GM21515 (cell line): Measurements from ENCODE around the gene SSC5D.
A peak's percentile ranks its signal among the peaks of the same experiment; 100 is the strongest.

ENCODE experiments used
- ATAC-seq: cut with Tn5 transposase; IDR thresholded peaks from one replicate; pipeline ENCODE4 v1.9.1; 2021; ENCODE audit not compliant: unreplicated experiment

Gene SSC5D

DNA sequence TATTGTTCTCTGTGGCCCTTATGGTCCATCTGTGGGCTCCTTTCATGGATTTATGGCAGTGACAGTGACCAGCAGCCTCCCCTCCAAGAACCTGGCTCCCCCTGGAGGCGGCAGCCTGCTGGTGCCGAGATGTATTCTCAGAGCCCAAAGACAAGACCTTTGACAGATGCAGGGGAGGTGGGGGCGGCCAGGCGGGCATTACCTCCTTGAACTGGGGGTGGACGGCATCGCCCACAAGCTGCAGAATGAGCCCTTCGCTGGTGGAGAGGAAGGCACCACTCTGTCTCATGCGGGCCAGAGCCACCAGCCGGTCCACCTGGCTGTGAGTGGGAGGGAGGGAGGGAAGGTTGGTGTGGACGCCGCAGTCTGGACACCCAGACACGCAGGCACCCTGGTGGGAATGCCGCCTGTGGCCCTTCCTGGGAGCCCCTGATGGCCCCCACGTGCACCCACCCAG lies 33.4 kb upstream of the SSC5D start:
- ATAC-seq: no peak

DNA sequence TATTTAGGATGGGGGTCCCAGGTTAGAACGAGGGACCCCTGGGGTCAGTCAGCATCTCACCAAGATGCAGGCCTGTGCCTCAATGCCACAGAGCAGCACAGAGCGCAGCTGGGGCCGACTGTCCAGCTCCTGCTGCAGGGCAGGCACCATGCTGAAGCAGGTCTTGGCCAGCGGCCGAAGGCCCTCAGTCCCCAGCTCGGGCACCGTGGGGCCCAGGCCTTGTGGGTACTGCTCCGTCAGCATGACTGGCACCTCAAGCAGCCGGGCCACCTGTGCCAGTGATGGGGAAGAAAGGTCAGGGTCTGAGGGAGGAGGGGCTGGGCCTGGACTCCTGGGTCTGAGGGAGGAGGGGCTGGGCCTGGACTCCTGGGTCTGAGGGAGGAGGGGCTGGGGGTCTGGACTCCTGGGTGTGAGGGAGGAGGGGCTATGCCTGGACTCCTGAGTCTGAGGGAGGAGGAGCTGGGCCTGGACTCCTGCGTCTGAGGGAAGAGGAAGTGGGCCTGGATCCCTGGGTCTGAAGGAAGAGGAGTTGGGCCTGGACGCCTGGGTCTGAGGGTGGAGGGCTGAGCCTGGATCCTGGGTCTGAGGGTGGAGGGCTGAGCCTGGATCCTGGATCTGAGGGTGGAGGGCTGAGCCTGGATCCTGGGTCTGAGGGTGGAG lies 32.5 kb upstream of the SSC5D start:
- no peak for ATAC-seq

DNA sequence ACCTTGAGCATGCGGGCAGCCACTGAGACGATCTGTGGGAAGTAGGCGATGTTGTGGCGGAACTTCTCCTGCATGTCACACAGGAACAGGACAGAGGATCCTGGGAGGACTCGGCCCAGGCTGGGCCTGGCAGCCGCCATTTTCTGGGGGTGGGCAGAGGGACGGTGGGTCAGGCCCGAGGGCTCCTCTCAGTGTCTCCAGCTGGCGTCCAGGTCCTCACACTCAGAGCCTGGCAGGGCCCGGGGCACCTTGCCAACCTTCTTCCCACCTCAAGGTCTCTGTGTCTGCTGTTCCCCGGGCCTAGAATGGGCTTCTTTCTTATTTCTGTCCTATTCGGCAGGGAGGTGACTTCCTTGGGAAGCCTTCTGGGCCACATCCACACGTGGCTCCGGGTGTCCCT lies 31.9 kb upstream of the SSC5D start:
- ATAC-seq: no peak

DNA sequence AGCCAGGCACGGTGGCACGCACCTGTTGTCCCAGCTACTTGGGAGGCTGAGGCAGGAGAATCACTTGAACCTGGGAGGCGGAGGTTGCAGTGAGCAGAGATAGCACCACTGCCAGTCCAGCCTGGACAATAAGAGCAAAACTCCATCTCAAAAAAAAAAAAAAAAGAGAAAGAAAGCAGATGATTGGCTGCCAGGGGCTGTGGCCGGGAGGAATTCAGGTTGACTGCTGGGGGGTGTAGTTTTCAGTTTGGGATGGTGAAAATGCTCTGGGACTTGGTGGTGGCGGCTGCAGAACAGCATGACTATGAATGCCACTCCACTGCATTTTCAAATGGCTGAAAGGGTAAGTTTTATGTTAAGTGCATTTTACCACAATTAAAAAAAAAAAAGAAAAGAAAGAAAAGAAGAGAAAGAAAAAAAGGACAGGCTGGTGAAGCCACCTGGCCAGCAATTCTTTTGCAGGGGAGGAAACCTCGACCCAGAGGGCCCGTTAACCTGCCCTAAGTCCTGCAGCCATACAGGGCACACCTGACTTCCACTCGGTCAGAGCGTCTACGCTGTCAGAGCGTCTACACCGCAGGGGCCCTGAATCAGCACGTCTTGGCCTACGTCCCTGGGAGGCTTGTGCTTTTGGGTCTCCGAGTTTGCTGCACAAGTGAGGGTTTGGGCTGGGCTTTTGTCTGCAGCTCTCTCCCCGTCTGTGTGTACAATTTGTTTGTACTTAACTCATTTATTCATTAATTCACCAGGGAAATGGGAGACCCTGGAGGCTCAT lies 30.4 kb upstream of the SSC5D start:
- no peak for ATAC-seq

DNA sequence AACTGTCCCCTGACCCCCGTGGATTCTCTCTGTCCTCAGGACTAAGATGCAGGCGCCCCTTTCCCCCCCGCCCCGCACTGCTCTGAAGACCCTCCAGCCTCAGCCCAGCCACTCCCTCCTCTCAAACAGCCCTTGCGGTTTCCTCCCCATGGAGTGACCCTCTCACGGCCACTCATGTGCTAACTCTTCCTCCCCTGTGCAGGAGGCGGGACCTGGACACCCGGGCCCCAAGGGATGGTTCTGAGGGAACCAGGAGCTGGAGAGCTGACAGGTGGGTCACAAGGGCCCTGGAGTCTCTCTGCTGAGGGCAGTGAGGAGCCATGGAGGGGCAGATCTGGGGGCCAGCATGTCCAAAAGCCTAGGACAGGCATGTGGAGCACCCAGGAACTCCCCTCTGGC lies 28.7 kb upstream of the SSC5D start:
- no peak for ATAC-seq

DNA sequence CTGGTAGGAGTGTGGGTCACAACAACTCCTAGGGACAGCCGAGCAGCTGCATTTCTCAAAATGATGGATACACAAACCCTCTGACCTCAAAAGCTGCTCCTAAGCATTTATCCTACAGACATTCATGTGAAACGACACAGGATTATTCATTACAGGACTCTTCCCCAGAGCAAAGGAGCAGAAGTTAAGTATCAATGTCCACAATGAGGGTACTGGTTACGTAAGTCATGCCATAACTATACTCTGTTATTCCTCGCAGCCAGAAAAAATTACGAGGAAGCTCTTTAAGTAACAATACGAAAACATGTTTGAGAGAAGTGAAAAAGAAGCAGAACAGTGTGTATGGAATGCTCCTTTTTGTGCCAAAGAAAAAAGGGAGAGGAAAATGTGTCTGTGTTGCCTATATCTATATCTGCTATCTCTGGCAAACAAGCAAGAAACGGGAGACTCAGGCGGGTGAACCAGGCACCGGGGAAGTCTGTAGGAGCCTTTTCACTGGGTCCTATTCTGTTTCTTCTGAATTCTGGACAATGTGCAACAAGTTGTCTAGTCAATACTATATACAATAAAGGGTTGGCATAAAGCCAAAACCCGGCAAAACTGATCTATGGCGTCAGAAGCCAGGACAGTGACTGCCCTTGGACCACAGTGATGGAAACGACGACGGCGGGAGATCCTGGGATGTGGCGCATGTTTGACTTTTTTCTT lies 28.1 kb upstream of the SSC5D start:
- no peak for ATAC-seq

DNA sequence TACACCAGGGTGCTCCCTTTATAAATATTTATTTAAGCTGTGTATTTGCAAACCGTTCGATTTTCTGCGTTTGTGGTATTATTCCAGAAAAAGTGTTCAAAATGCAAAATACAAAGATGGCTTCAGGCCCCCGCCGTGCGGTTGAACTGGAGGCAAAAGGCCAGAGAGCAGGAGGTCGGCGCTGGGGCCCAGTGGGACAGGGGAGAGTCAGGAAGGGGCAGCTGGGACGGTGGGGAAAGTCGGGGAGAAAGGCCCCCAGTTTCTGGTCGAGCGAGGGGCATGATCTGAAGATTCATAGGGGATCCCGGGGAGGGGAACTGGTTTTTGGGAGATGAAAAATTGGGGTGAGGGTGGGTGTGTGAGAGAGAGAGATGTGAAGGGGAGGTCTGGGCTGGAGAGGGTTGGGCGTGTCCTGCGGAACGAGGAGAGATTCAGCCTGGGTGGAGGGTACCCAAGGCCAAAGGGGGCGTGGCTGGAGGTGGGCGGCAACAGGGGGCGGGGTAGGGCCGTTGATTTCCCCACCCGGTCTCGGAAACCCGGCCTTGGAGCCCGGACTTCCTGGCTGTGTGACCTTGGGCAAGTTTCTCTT lies 27.5 kb upstream of the SSC5D start:
- ATAC-seq: no peak

DNA sequence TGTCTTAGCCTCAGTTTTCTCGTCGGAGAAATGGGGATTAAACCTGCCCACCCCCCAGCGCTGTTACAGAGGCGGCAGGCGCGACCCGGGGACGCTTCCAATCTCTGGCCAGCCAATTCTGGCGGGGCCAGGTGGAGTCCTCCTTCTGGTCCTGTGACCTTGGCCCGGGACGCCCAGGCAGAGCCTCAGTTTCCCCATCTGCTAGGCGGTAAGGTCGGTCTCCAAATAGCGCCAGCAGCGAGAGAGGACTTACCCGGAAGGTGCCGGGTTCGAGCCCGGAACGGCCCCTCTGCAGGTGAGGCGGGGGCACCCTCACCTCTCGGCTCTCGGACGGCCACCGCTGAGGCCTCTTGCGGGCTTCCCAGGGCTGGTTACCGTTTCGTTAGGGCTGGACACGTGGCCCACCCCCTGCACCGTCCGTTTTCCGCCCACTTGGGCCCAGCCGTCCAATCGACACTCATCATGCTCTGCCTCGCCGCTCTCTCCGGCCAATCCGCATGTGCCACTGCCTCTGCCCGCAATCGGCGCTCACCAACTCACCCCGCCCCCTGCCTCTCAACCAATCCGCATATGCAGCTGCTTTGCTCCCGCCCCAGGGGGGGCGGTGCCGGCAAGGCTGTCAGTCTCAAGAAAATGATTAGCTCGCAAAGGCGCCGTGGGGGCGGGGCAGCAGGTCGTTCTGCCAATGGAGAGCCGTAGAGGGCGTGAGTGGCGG lies 26.8 kb upstream of the SSC5D start, which contains the start of gene ISOC2:
Gene ISOC2, minus strand, starts transcription at position 384 of the 715 bp plus-strand sequence. CDS start 5,156 bp downstream, outside the sequence.
- ATAC-seq: peak; percentile 89

DNA sequence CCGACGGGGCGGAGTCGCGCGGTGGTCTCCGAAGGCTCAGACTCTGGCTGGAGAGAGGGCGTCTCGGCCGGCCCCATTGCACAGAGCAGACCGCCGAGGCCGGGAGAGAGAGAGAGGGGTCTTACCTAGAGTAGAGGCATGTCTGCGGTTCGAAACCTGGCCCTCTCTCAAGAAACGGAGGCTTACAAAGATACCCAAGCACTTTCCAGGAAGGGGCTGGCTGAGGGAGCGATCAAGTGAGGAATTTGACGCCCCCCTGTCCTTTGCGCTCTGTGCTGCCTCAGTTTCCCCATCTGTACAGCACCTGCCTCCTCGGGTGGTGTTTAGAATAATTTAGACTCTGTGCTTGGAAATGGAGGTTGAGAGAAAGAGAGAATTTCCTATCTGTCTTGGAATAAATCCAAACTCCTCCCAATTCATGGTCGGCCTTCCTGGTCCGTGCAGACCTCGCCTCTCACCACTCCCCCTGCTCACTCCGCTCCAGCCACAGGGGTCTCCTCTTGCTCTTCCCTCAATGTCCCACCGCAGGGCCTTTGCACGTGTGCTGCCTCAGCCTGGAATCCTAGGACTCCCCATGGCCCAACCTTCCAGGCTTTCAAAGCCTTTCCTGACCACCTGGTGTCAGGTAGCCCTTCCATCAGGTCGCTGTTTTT lies 26.1 kb upstream of the SSC5D start:
- ATAC-seq: no peak

DNA sequence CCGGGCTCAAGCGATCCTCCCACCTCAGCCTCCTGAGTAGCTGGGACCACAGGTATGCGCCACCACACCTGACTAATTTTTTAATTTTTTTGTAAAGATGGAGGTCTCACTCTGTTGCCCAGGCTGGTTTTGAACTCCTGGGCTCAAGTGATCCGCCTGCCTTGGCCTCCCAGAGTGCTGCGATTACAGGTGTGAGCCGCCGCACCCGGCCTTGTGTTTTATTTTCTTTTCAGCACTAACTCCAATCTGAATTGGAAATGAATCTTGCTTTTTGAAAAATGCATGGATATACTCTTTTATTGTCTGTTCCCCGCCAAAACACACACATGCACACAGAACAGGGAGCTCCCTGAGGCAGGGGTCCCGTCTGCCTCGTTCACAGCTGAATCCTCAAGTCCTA lies 25.5 kb upstream of the SSC5D start:
- no peak for ATAC-seq

DNA sequence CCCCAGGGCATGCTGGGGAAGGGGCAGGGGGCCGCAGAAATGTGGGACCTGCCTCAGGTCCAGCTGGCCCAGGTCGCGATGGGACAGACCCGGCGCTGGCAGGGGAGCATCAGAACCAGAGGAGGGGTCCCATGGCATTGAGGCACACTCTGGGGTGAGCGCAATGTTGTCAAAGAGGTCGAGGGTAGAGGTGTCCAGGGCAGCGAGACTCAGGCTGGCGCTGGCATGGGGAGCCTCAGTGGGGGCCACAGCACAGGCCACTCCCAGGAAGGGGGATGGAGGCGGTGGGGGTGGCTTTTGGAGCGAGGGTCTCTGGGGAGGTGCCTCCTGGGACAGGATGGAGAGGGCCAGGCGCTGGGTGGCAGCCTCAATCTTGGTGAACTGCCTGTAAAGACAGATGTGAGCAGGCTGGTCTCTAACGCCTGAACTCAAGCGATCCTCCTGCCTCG lies 24.6 kb upstream of the SSC5D start:
- no peak for ATAC-seq

DNA sequence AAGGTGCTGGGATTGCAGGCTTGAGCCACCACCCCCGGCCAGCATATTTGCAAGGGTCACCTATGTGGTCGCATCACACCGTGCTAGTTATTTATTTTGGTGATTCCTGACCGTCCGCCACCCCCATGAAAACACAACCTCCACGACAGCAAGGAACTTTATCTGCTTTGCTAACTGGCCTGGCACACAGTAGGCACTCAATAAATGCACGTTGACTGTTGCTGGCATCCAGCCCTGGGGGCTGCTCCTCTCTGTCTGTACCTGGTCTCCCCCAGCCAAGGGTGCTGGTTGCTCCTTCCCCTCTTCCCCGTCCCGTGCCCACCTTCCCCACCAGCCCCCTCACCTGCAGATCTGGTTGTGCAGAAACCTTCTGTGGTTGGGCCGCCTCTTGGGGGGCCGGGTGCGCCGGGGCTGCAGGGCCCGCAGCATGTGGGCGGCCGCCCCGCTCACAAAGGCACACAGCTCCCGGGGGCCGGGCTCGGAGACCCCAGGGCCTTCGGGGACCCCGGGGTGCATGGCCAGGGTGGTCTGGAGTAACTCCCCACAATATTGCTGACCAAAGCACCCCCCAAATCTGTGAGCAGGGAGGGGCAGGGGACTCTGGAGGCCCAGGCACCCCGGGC lies 24.1 kb upstream of the SSC5D start:
- no peak for ATAC-seq

DNA sequence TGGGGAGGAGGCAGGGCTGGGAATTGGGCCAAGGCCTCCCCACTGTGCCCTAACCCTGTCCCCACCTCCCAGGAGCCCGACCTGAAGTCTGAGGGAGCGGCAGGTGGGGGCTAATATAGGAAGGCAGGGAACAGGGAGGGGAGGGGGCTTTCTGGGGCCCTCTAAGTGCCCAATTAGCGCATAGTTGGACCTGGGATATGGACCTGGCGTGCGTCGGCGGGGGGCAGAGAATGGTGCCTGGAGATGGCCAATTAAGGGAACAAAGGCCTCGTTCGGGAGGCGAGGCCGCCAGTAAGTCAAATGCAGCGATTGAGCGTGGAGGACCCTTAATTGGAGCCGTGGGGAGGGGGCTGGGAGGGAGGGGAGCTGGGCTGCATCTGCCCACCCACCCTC lies 23.6 kb upstream of the SSC5D start, which contains the start of gene C19orf85:
Gene C19orf85, minus strand, starts transcription at position 90 of the 393 bp plus-strand sequence. CDS start 197 bp downstream, outside the sequence.
- no peak for ATAC-seq

DNA sequence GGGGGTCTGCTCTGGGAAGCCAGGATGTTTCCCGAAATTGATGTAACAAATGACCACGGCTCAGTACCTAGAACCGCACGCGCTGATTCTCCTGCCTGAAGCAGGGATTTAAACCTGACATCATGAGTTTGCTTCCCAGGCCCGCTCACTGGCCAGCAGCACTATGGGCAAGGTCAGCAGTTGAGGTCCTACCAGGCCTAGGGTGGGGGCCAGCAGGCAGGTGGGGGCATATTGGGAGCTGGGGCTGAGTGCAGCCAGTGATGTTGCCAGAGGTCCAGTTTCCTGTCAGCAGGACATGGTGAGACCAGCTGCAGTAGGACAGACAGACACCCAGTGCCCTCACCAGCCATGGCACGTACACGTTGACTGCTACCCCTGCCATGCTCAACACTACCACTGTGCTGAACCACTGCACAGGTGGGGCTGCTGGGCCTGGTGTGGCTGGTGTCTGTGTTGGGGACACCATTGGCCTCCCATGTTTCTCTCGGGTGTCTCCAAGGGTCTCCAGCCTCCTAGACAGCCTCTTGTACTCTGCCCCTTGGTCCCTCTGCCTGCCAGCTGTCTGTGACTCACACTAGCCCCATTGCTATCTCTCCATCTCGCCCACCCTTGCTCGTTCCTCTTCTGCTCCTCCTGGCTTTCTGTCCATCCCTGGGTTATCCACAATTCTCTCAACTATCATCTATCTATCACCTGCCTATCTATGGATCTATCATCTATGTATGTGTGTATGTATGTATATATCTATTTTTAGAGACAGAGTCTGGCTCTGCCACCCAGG lies 22.6 kb upstream of the SSC5D start:
- ATAC-seq: no peak

DNA sequence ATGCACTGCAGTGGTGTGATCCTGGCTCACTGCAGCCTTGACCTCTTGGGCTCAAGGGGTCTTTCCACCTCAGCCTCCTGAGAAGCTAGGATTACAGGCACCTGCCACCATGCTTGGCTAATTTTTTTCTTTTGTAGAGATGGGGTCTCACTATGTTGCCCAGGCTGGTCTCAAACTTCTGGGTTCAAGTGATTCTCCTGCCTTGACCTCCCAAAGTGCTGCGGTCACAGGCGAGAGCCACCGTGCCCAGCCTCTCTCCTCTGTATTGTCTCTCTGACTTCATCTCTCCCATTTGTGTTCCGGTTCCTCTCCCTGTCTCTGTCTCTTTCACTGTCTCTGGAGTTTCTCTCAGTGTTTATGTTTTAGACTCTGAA lies 22.0 kb upstream of the SSC5D start:
- no peak for ATAC-seq

DNA sequence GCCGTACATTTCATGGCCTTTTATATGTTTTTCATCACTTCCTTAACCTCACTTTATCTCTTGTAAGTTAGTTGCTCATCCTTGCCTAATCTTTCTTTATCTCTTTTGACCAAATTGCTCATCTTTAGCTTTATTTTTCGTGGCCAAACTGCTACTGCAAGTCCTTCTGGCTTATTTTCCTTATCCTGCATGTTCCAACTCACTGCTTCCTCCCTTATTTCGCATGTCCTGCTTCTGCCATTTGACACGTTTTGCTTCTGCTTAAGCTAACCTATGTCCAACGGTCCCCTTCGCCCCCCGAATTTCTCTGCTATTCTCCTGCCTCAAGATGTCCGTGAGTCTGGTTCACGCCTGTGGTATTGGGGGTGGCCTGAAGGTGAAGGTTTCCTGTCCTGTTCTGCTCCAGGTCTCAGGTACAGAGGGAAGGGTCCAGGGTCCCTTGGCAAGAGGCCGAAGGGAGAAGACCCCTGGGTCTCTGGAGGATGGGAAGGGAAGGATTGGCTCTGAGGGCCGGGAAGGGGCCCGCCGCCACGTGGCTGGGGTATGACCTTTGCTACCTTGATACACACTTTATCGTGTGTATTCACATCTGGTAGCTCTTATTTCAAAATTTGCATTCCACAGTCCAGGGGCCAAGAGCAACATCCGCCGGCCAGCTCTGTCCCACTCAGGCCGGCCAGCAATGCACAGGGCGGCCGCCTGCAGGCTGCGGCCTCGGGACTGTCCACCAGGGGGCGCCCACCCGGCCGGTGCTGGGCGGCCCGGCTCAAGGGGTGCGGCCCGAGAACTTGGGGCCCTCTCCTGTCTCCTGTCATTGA lies 20.8 kb upstream of the SSC5D start:
- ATAC-seq: no peak

DNA sequence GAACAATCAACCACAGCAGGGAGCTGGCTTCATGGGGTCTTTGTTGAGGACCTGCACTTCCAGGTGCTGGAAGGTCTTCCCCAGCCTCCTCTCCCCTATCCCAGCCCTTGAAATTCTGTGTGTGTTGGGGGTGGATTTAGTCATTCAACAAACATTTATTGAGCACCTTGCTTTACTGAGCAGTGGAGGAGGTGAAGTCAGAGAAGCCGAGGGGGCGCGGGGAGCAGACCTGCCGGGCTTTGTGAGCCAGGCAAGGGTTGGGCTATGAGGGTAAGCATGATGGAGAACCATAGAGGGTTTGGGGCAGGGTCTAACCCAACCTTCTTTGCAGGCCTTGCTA lies 20.2 kb upstream of the SSC5D start:
- ATAC-seq: no peak

DNA sequence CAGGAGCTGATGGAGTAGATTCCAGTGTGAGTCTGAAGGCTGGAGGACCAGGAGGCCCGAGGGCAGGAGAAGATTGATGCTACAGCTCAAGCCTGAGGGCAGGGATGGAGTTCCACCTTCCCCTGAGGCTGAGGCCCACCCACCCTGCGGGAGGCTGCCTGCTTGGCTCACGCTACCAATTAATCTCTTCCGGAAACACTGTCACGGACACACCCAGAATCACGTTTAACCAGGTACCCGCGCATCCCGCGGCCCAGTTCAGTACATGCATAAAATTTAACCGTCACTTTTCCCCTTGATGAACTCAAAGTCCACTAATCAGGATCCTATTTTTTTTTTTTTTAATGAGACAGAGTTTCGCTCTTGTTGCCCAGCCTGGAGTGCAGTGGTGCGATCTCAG lies 17.0 kb upstream of the SSC5D start:
- ATAC-seq: no peak
